ENCODE results near the gene PRG3.

Gene PRG3

GRCh38 chr11:57343825-57344224, 37.1 kb downstream of the PRG3 start:
- H2AFZ ChIP-seq (ENCODE audit: low read depth, low read length) = peak overlapping the region; percentile 49

GRCh38 chr11:57342702-57343101, 38.2 kb downstream of the PRG3 start:
- no peaks in the 10 kb centered on the region for H3K79me2 ChIP-seq (ENCODE audit: low read length)
- TF ChIP-seq EZH2phosphoT487 (IDR thresholded peaks at IDR 0.05; ENCODE audit: low read depth) (no peak), CTCF (IDR thresholded peaks at IDR 0.05; ENCODE audit: low read depth, low read length) (no peak)
- no peak overlapping the region for H3K4me3 ChIP-seq (ENCODE audit: low read length)
- no peak overlapping the region for H3K4me2 ChIP-seq (ENCODE audit: low read length)
- peaks cover 40% of the 10 kb centered on the region for H3K4me1 ChIP-seq (ENCODE audit: low read length)
- H3K27me3 ChIP-seq (ENCODE audit: low read depth, low read length) = peaks cover 13% of the 10 kb centered on the region; the same call in 1 of the 2 replicates
- H2AFZ ChIP-seq (ENCODE audit: low read depth, low read length) = no peak overlapping the region
- H3K9me3 ChIP-seq (ENCODE audit: insufficient read depth, low read length) = no peaks in the 10 kb centered on the region
- no peaks in the 10 kb centered on the region for H3K36me3 ChIP-seq (replicated peaks; ENCODE audit: low read depth, low read length)
- no peaks in the 10 kb centered on the region for H4K20me1 ChIP-seq (ENCODE audit: insufficient read depth, low read length)
- H3K9ac ChIP-seq (ENCODE audit: low read length) = no peak overlapping the region
- no peak overlapping the region for H3K27ac ChIP-seq (ENCODE audit: low read length)

More at GRCh38 chr11:57343825-57344224, 37.1 kb downstream of the PRG3 start:
- Histone ChIP-seq H3K27ac (ENCODE audit: low read length) (no peak overlapping the region), H3K4me2 (ENCODE audit: low read length) (peak overlapping the region; percentile 50), H3K36me3 (replicated peaks; ENCODE audit: low read depth, low read length) (no peaks in the 10 kb centered on the region), H3K9me3 (ENCODE audit: insufficient read depth, low read length) (no peaks in the 10 kb centered on the region), H3K4me3 (ENCODE audit: low read length) (peak overlapping the region; percentile 7; the same call in 1 of the 2 replicates), H3K27me3 (ENCODE audit: low read depth, low read length) (peaks cover 13% of the 10 kb centered on the region; the same call in 1 of the 2 replicates), H3K9ac (ENCODE audit: low read length) (peak overlapping the region; percentile 18; the same call in 1 of the 2 replicates), H4K20me1 (ENCODE audit: insufficient read depth, low read length) (no peaks in the 10 kb centered on the region), H3K79me2 (ENCODE audit: low read length) (no peaks in the 10 kb centered on the region), H3K4me1 (ENCODE audit: low read length) (peaks cover 40% of the 10 kb centered on the region)
- TF ChIP-seq EZH2phosphoT487 (IDR thresholded peaks at IDR 0.05; ENCODE audit: low read depth) = no peak
- no peak for TF ChIP-seq CTCF (IDR thresholded peaks at IDR 0.05; ENCODE audit: low read depth, low read length)

- Histone ChIP-seq H3K36me3 (replicated peaks; ENCODE audit: low read depth, low read length) (no peaks in the 10 kb centered on the region), H3K9ac (ENCODE audit: low read length) (no peak overlapping the region), H2AFZ (ENCODE audit: low read depth, low read length) (no peak overlapping the region), H3K4me2 (ENCODE audit: low read length) (peak overlapping the region; percentile 47; the same call in 1 of the 2 replicates), H3K27me3 (ENCODE audit: low read depth, low read length) (peaks cover 13% of the 10 kb centered on the region; the same call in 1 of the 2 replicates), H4K20me1 (ENCODE audit: insufficient read depth, low read length) (no peaks in the 10 kb centered on the region), H3K4me1 (ENCODE audit: low read length) (peaks cover 43% of the 10 kb centered on the region), H3K79me2 (ENCODE audit: low read length) (peaks cover under 1% of the 10 kb centered on the region; the same call in 1 of the 2 replicates), H3K9me3 (ENCODE audit: insufficient read depth, low read length) (no peaks in the 10 kb centered on the region), H3K4me3 (ENCODE audit: low read length) (no peak overlapping the region), H3K27ac (ENCODE audit: low read length) (no peak overlapping the region)
- TF ChIP-seq CTCF (IDR thresholded peaks at IDR 0.05; ENCODE audit: low read depth, low read length) (no peak), EZH2phosphoT487 (IDR thresholded peaks at IDR 0.05; ENCODE audit: low read depth) (no peak)
Measured at GRCh38 chr11:57341250-57341808, 39.6 kb downstream of the PRG3 start.

- no peak for TF ChIP-seq EZH2phosphoT487 (IDR thresholded peaks at IDR 0.05; ENCODE audit: low read depth)
- peak; percentile 61 for TF ChIP-seq CTCF (IDR thresholded peaks at IDR 0.05; ENCODE audit: low read depth, low read length)
- no peaks in the 10 kb centered on the region for H3K36me3 ChIP-seq (replicated peaks; ENCODE audit: low read depth, low read length)
- no peak overlapping the region for H3K9ac ChIP-seq (ENCODE audit: low read length)
- H2AFZ ChIP-seq (ENCODE audit: low read depth, low read length) = peak overlapping the region; percentile 28; the same call in 1 of the 2 replicates
- peaks cover 13% of the 10 kb centered on the region; the same call in 1 of the 2 replicates for H3K27me3 ChIP-seq (ENCODE audit: low read depth, low read length)
- H3K27ac ChIP-seq (ENCODE audit: low read length) = no peak overlapping the region
- peak overlapping the region; percentile 20 for H3K4me3 ChIP-seq (ENCODE audit: low read length)
- peaks cover 37% of the 10 kb centered on the region for H3K4me1 ChIP-seq (ENCODE audit: low read length)
- H3K4me2 ChIP-seq (ENCODE audit: low read length) = peak overlapping the region; percentile 47
- peaks cover 11% of the 10 kb centered on the region for H3K79me2 ChIP-seq (ENCODE audit: low read length)
- H3K9me3 ChIP-seq (ENCODE audit: insufficient read depth, low read length) = no peaks in the 10 kb centered on the region
- H4K20me1 ChIP-seq (ENCODE audit: insufficient read depth, low read length) = no peaks in the 10 kb centered on the region
Measured at GRCh38 chr11:57340039-57340615, 40.8 kb downstream of the PRG3 start.
